ENCODE results near the gene PYCR2. TPM values are rescaled to one million over a fixed set of nuclear protein-coding genes. Genes with fewer than 3 reads are reported as not detected.

PYCR2 gene
- polyA plus RNA-seq, 1 donor from 2014 or later, result 51.5 TPM

DNA sequence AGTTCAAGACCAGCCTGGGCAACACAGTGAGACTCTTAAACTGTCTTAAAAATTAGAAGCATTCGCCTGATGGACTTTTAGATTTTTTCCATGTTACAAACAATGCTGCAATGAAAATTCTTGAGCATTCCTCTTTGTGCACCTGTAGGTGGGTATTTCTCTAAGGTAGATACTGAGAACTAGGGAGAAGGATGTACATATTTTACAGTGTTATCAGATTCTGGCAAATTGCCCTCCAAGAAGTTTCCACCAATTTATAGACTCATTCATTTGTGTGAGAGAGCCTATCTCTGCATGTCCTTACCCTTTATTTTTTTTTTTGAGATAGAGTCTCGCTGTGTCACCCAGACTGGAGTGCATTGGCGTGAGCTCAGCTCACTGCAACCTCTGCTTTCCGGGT is 29.3 kb upstream of the PYCR2 start:
- no peaks in the 10 kb centered on the region for H4K20me1 ChIP-seq (ENCODE audit: insufficient read depth)
- no peaks in the 10 kb centered on the region for H3K79me2 ChIP-seq (replicated peaks; ENCODE audit: insufficient read depth, low read length)
- no peak overlapping the region for H3K4me2 ChIP-seq (ENCODE audit: low read length)
- no peak overlapping the region for H3K27ac ChIP-seq (ENCODE audit: low read length)
- H3K27me3 ChIP-seq (ENCODE audit: insufficient read depth, low read depth, low read length), result no peaks in the 10 kb centered on the region
- H2AFZ ChIP-seq (ENCODE audit: low read depth, low read length), result no peak overlapping the region
- H3F3A ChIP-seq (ENCODE audit: insufficient read depth, low read length, poor library complexity, severe bottlenecking), result no peaks in the 10 kb centered on the region
- no peaks in the 10 kb centered on the region for H3K36me3 ChIP-seq (ENCODE audit: insufficient read depth, low read length)
- H3K9ac ChIP-seq (ENCODE audit: low read length), result no peak overlapping the region
- TF ChIP-seq SMC3 (conservative IDR thresholded peaks at IDR 0.05; ENCODE audit: poor library complexity), result no peak
- no peak for TF ChIP-seq EZH2 (IDR thresholded peaks at IDR 0.05; ENCODE audit: borderline replicate concordance, insufficient read depth, low read length, poor library complexity, severe bottlenecking)
- no peak for TF ChIP-seq RAD21 (conservative IDR thresholded peaks at IDR 0.05)
- no peak overlapping the region for H3K4me3 ChIP-seq (ENCODE audit: low read length)
- H3K9me3 ChIP-seq (ENCODE audit: low read length), result no peaks in the 10 kb centered on the region
- no peaks in the 10 kb centered on the region for H3K9me2 ChIP-seq (ENCODE audit: insufficient read depth, low read length)

DNA sequence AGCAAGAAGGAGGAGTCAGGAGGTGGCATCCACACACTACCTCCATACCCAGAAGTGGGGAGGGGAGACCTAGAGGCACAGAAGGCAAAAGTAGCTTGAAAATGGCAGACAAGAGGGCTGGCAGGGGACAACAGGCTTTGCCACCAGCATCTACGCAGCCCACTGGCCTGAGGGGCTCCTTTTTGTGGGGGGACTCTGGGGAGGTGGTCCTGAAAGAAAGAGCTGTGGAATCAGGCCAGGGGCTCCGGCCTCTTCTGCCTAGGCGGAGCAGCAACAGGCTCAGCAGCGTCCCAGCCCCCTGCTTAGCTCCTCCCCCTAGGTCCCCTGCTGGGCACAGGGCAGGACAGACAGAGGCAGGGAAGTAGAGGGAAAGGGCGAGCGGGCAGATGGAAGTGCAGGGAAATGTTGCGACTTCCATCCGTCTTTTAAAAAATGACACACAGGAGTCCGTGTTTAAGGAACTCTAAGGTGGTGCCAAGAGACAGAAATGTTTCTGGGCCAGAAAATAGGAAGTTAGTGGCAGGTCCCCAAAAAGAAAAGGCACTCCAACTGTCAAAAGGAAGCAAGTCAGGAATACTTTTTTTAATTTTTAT is 27.0 kb upstream of the PYCR2 start:
- H3K27ac ChIP-seq (ENCODE audit: low read length), result no peak overlapping the region
- no peaks in the 10 kb centered on the region for H3K9me3 ChIP-seq (ENCODE audit: low read length)
- no peaks in the 10 kb centered on the region for H3K79me2 ChIP-seq (replicated peaks; ENCODE audit: insufficient read depth, low read length)
- H3K9ac ChIP-seq (ENCODE audit: low read length), result no peak overlapping the region
- H3K27me3 ChIP-seq (ENCODE audit: insufficient read depth, low read depth, low read length), result no peaks in the 10 kb centered on the region
- H3K9me2 ChIP-seq (ENCODE audit: insufficient read depth, low read length), result no peaks in the 10 kb centered on the region
- no peaks in the 10 kb centered on the region for H3K36me3 ChIP-seq (ENCODE audit: insufficient read depth, low read length)
- H3K4me2 ChIP-seq (ENCODE audit: low read length), result no peak overlapping the region
- H2AFZ ChIP-seq (ENCODE audit: low read depth, low read length), result no peak overlapping the region
- H3K4me3 ChIP-seq (ENCODE audit: low read length), result no peak overlapping the region
- TF ChIP-seq MXI1 (conservative IDR thresholded peaks at IDR 0.05; ENCODE audit: poor library complexity, severe bottlenecking) (no peak), TAF1 (IDR thresholded peaks at IDR 0.05; ENCODE audit: low read depth) (no peak), EZH2 (IDR thresholded peaks at IDR 0.05; ENCODE audit: borderline replicate concordance, insufficient read depth, low read length, poor library complexity, severe bottlenecking) (no peak), POLR2AphosphoS5 (IDR thresholded peaks at IDR 0.05) (no peak), EP300 (conservative IDR thresholded peaks at IDR 0.05; ENCODE audit: poor library complexity, severe bottlenecking) (no peak), SMC3 (conservative IDR thresholded peaks at IDR 0.05; ENCODE audit: poor library complexity) (no peak), RAD21 (conservative IDR thresholded peaks at IDR 0.05) (no peak)
- TF ChIP-seq, protein P1, sequence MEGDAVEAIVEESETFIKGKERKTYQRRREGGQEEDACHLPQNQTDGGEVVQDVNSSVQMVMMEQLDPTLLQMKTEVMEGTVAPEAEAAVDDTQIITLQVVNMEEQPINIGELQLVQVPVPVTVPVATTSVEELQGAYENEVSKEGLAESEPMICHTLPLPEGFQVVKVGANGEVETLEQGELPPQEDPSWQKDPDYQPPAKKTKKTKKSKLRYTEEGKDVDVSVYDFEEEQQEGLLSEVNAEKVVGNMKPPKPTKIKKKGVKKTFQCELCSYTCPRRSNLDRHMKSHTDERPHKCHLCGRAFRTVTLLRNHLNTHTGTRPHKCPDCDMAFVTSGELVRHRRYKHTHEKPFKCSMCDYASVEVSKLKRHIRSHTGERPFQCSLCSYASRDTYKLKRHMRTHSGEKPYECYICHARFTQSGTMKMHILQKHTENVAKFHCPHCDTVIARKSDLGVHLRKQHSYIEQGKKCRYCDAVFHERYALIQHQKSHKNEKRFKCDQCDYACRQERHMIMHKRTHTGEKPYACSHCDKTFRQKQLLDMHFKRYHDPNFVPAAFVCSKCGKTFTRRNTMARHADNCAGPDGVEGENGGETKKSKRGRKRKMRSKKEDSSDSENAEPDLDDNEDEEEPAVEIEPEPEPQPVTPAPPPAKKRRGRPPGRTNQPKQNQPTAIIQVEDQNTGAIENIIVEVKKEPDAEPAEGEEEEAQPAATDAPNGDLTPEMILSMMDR (IDR thresholded peaks at IDR 0.05; ENCODE audit: poor library complexity, severe bottlenecking), result no peak
- TF ChIP-seq, protein P2, sequence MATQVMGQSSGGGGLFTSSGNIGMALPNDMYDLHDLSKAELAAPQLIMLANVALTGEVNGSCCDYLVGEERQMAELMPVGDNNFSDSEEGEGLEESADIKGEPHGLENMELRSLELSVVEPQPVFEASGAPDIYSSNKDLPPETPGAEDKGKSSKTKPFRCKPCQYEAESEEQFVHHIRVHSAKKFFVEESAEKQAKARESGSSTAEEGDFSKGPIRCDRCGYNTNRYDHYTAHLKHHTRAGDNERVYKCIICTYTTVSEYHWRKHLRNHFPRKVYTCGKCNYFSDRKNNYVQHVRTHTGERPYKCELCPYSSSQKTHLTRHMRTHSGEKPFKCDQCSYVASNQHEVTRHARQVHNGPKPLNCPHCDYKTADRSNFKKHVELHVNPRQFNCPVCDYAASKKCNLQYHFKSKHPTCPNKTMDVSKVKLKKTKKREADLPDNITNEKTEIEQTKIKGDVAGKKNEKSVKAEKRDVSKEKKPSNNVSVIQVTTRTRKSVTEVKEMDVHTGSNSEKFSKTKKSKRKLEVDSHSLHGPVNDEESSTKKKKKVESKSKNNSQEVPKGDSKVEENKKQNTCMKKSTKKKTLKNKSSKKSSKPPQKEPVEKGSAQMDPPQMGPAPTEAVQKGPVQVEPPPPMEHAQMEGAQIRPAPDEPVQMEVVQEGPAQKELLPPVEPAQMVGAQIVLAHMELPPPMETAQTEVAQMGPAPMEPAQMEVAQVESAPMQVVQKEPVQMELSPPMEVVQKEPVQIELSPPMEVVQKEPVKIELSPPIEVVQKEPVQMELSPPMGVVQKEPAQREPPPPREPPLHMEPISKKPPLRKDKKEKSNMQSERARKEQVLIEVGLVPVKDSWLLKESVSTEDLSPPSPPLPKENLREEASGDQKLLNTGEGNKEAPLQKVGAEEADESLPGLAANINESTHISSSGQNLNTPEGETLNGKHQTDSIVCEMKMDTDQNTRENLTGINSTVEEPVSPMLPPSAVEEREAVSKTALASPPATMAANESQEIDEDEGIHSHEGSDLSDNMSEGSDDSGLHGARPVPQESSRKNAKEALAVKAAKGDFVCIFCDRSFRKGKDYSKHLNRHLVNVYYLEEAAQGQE (IDR thresholded peaks at IDR 0.05; ENCODE audit: borderline replicate concordance), result no peak
- H3F3A ChIP-seq (ENCODE audit: insufficient read depth, low read length, poor library complexity, severe bottlenecking), result no peaks in the 10 kb centered on the region
- H4K20me1 ChIP-seq (ENCODE audit: insufficient read depth), result no peaks in the 10 kb centered on the region

Measured in neural cell (in vitro differentiated cells).